Cardiac septum (tissue), 1 donor: ENCODE results near the gene MRPL58. TPM values are rescaled to one million over a fixed set of nuclear protein-coding genes. Genes with fewer than 3 reads are reported as not detected.
"Not testable (repeated sequence)": the region's sequence is repeated elsewhere in the genome, so short reads cannot be mapped to it uniquely, and the experiment has no call there.

Experiments used
- DNase-seq: peaks from one replicate; pipeline ENCODE4 v3.0.0-alpha.2; 2020; ENCODE audit warnings: low spot score
- intact Hi-C: fragments of 100-400 bp; cut with DNase I; formaldehyde crosslinking; loops from one replicate; pipeline ENCODE4 v1.14.0; 2022
- total RNA-seq: library from RNA; stranded (reverse); fragmentation: NEBNext Ultra II Directional; extraction: Animal tissue kit (Norgen Biotek cat#: 25700); gene quantifications from one replicate; pipeline ENCODE4 v1.2.1, GENCODE V29; 2021
- donor health status: DM: no; HTN: no; CAD: no.

Gene MRPL58
- total RNA-seq, 1 donor from 2014 or later = 39.3 TPM

GRCh38 chr17:75009139-75009724 is 3.2 kb upstream of the MRPL58 start:
- intact Hi-C loops = no loop called here
- DNase-seq = no peak

DNA sequence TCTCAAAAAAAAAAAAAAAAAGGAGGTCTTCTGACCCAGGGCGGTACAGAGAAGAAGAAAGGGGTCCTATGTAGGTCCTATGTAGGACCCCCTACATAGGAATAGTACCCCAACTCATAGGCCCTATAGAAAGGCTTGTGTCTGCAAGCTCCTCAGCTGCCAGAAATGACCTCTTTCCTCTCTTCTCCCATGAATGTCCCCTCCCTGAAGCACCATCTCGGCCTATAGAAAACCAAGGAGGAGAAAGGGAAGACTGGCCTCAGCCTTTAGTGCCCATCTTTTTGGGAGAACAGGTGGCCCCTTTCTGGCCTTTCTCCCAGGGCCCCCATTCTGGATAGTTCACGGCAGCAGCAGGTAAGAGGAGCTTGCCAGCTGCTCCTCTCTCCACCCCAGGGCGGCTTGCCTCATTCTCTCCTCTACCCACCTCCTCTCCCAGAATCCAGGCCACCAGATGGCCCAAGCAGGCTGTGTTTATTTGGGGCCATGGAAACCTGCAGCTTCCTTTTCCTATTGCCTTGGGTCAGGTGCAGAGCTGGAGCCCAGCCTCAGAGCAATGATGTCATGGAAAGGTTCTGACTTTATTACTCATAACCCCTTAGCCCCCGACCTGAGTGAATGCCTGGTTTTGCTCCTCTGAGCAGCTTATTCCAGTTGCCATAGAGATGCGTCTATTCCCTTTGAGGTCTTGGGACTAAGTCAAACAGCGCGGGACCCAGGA is 1.6 kb upstream of the MRPL58 start:
- no peak for DNase-seq
- intact Hi-C loops = no loop called here

- DNase-seq = no peak
- intact Hi-C loops = loop anchor here (2.0 kb wide), 1 partner anchor 21 kb away; no protein-coding TSS in a partner anchor
Observed at GRCh38 chr17:75011401-75012095, 922 bp upstream of the MRPL58 start.

- intact Hi-C loops = loop anchor here (2.0 kb wide), 1 partner anchor 21 kb away; no protein-coding TSS in a partner anchor
- no peak for DNase-seq
Observed at GRCh38 chr17:75012096-75012345, 449 bp upstream of the MRPL58 start.

DNA sequence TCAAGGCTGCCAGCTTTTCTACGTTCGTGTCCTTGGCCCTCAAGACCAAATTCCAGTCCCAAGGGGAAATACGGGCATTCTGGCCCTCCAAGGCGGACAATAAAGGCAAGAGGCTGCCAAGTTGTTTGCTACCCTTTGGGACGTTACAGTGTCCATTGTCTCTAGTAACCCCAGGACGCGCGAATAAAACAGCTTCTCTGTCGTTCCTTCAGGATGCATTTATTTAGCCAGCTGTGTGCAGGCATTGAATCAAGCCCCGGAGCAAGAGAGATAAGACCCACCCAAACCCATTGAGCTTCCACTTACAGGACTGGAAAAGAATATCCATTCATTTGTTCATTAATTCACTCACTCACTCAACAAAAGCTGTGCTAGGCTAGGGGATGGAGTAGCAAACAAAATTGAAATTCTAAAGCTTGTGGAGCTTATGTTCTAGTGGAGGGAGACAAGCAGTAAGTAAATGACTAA is 656 bp downstream of the MRPL58 start:
- intact Hi-C loops = loop anchor here (2.0 kb wide), 1 partner anchor 20 kb away; no protein-coding TSS in a partner anchor

GRCh38 chr17:75019146-75019545 is 6.7 kb downstream of the MRPL58 start:
- DNase-seq = no peak
- intact Hi-C loops = no loop called here

More for the DNA sequence above, 656 bp downstream of the MRPL58 start:
- no peak for DNase-seq

GRCh38 chr17:75019710-75020109 is 7.2 kb downstream of the MRPL58 start:
- DNase-seq = no peak
- intact Hi-C loops = no loop called here

GRCh38 chr17:75020331-75021110 is 8.1 kb downstream of the MRPL58 start:
- no peak for DNase-seq
- intact Hi-C loops = no loop called here

DNA sequence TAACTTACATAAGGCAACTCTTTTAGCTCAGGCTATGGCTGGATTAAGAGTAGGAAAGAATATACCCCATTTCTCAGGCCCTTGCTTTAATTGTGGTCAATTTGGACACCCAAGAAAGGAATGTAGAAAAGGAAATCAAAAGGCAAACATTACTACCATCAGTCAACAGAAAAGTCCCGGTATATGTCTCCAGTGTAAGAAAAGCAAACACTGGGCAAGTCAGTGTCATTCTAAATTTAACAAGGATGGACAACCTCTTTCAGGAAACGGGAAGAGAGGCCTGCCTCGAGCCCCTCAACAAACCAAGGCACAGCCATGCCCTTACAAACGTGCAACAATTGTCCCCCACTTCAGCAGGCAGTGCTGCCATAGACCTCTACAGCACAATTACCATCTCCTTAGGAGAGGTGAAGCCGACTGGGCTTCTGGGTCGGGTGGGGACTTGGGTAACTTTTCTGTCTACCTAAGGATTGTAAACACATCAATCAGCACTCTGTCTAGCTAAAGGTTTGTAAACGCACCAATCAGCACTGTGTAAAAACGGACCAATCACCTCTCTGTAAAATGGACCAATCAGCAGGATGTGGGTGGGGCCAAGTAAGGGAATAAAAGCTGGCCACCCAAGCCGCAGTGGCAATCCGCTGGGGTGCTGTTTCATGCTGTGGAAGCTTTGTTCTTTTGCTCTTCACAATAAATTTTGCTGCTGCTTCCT is 12.4 kb downstream of the MRPL58 start:
- intact Hi-C loops = no loop called here
- DNase-seq = no peak

GRCh38 chr17:75025398-75025734 is 12.9 kb downstream of the MRPL58 start:
- DNase-seq, intact Hi-C loops: not testable (repeated sequence)

DNA sequence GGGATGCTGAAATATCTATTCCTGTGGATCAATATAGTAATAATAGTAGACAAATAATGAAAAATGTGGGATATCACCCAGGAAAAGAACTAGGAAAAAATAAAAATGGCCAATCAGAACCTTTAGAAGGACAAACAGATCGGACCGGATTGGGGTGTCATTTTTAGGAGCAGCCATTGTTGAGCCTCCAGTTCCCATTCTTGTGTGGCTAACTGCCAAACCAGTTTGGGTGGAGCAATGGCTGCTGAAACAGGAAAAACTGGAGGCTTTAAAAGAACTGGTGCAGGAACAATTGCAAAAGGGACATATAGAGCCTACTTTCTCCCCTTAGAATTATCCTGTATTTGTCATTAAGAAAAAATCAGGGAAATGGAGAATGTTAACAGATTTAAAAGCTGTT is 14.2 kb downstream of the MRPL58 start:
- DNase-seq, intact Hi-C loops: not testable (repeated sequence)

GRCh38 chr17:75030161-75030560 is 17.7 kb downstream of the MRPL58 start:
- intact Hi-C loops = loop anchor here (5.0 kb wide), 1 partner anchor 68 kb away; no protein-coding TSS in a partner anchor
- no peak for DNase-seq

- intact Hi-C loops = loop anchor here (2.0 to 5.0 kb wide), 2 partner anchors 19 to 70 kb away; partner anchors contain the start of gene MRPL58
- DNase-seq = peak; percentile 79
Observed at GRCh38 chr17:75031972-75032719, 19.7 kb downstream of the MRPL58 start.

GRCh38 chr17:75032720-75033280 is 20.3 kb downstream of the MRPL58 start:
- DNase-seq = no peak
- intact Hi-C loops = loop anchor here (2.0 to 5.0 kb wide), 2 partner anchors 20 to 70 kb away; partner anchors contain the start of gene MRPL58

DNA sequence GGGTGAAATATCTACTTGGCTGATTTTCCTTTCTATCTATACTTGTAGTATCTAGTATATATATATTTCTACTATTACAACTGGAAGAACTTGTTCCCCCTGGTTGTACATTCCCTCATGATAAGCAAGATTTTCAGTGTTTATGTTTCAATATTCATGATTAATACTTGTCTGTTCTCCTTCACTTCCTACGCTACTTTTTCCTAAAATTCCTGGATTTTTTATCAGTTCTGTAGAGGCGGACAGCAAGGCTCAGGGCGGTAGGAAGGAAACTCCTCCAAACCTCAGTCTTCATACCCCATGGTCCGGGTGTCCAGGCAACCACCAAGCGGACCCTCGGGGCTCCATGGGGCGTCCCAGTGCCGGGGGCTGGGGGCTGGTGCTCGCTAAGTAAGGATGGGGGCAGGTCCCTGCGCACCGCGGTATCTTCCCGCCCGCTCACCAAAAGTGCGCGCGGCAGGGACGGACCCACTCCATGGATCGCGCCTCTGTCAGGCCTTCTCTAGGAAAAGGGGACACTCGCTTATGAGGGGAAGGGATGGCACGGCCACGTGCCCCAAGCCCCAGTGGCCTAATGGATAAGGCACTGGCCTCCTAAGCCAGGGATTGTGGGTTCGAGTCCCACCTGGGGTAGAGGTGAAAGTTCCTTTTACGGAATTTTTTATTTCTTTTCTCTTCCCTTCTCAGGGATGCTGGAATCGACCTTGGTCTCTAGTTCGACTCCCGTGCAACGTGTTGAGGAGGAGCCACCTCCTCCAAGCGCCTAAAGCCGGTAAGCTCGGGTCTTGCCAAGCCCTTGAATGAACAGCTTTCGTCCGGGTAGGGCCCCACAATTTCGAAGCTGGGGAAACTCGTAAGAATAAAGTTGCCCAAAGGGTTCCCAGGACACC is 21.1 kb downstream of the MRPL58 start:
- intact Hi-C loops = loop anchor here (2.0 to 5.0 kb wide), 3 partner anchors 21 to 71 kb away; partner anchors contain the start of gene MRPL58
- DNase-seq = peak; percentile 91

GRCh38 chr17:75034236-75034908 is 21.9 kb downstream of the MRPL58 start:
- DNase-seq = peak; percentile 88
- intact Hi-C loops = loop anchor here (2.0 to 5.0 kb wide), 2 partner anchors 46 to 72 kb away; no protein-coding TSS in a partner anchor
